Activated CD8-positive, alpha-beta T cell treated with anti-CD3 and anti-CD28 coated beads, Interleukin-2, amount 10 ng/mL, durations not matched to agents 7 days and 5 days (primary cell): ENCODE results near the gene ALDH1L1. TPM values are rescaled to one million over a fixed set of nuclear protein-coding genes. Genes with fewer than 3 reads are reported as not detected.

Experiments
- ATAC-seq: fragments of 150-1000 bp; cut with Tn5 transposase; one replicate; pipeline ENCODE4 v1.10.0; 2021; ENCODE audit warnings: moderate library complexity
- CTCF ChIA-PET: fragments of 350-600 bp; sonication (Branson Sonifier 250); formaldehyde crosslinking; loops from one replicate; lab custom pipeline; 2021; ENCODE audit warnings: antibody characterized with exemption; lab: Charles Lee
- POLR2A ChIA-PET: fragments of 350-600 bp; sonication (Branson Sonifier 250); formaldehyde crosslinking; loops from one replicate; lab custom pipeline; 2021; ENCODE audit warnings: antibody characterized with exemption; lab: Charles Lee
- DNase-seq: peaks from one replicate; pipeline ENCODE4 v3.0.0-alpha.2; 2020
- H3K27ac Mint-ChIP-seq: one replicate; pipeline ENCODE4 v1.8.0; 2021; ENCODE audit warnings: mild to moderate bottlenecking, mixed read lengths
- H3K27me3 Mint-ChIP-seq: one replicate; pipeline ENCODE4 v1.8.0; 2021; ENCODE audit warnings: low read depth, mixed read lengths
- H3K36me3 Mint-ChIP-seq: one replicate; pipeline ENCODE4 v1.8.0; 2021; ENCODE audit warnings: low read depth, mixed read lengths
- H3K4me1 Mint-ChIP-seq: one replicate; pipeline ENCODE4 v1.8.0; 2021; ENCODE audit warnings: low read depth, mixed read lengths
- H3K4me3 Mint-ChIP-seq: one replicate; pipeline ENCODE4 v1.8.0; 2021; ENCODE audit warnings: mild to moderate bottlenecking, mixed read lengths
- H3K9me3 Mint-ChIP-seq: one replicate; pipeline ENCODE4 v1.8.0; 2022; ENCODE audit warnings: mixed read lengths; ENCODE audit not compliant: insufficient read depth
- total RNA-seq, 2 experiments: library from RNA; stranded (reverse); gene quantifications; one replicate each; pipeline ENCODE4 v1.2.3, GENCODE V29; 2021

The ALDH1L1 gene
- total RNA-seq, 2 experiments from 2014 or later = not detected

DNA sequence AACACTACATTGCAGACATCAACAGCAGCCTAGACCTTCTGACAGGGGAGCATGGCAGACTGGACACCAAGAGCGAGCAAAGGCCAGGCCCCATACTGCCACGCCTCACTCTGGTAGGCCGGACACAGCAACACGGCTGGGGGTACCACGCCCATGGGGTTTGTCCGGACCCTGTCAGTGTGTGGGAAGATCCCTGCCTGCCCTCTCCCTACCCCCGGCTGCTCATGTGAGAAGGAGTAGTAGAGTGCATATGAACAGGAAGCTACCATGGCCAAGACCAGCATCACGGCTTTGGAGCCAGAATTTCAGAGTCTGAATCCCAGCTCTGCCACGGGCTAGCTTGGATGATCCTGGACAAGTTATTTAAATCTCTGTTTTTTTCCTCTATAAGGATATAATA, 27.9 kb downstream of the ALDH1L1 start:
- no peaks in the 10 kb centered on the region for H3K9me3 Mint-ChIP-seq
- ChIA-PET POLR2A (no interaction called here), CTCF (no interaction called here)
- no peaks in the 10 kb centered on the region for H3K4me1 Mint-ChIP-seq
- DNase-seq (no peak), ATAC-seq (no peak)
- no peaks in the 10 kb centered on the region for H3K36me3 Mint-ChIP-seq
- no peak overlapping the region for H3K27ac Mint-ChIP-seq
- H3K4me3 Mint-ChIP-seq = no peak overlapping the region
- no peaks in the 10 kb centered on the region for H3K27me3 Mint-ChIP-seq

DNA sequence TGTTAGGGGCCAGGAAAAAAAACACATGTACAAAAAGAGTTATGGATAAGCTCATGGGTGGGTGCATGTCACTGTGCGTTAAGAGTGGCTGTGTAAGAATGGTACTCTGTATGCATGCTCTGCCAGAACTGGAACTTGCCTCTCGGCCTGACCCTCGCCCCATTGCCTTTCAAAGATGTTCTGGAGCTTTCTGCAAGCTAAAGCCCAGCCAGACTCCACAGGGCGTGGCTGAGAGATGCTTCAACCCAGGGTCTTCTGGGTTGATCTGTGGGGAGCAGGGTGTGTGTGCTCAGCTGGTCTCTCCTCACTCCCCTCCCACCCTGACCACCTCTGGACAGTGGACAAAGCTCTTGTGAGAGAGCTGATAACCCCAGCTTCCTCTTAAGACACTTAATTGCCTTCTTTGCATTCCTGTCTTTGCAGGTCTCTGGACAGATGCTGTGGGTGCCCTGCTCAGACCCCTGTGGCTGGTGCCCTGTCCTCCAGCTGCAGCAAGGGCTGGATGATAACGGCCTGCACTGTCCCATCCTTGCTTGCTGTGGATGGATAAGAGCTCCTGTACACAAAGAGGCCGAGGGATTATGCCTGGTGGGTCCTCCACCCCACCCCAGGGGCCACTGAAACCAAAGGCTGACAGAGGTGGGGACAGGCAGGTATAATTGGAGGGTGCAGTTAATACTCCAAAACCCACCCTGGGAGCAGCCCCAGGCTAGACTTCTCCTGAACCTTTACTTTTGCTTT, 28.7 kb downstream of the ALDH1L1 start:
- Mint-ChIP-seq H3K4me1 (no peaks in the 10 kb centered on the region), H3K36me3 (no peaks in the 10 kb centered on the region), H3K27ac (no peak overlapping the region), H3K27me3 (no peaks in the 10 kb centered on the region), H3K4me3 (no peak overlapping the region), H3K9me3 (no peaks in the 10 kb centered on the region)
- ChIA-PET POLR2A (interaction anchor here (0.7 kb wide), 1 partner anchor 74 kb away, joined by 3 read pairs; no protein-coding TSS in a partner anchor), CTCF (no interaction called here)
- DNase-seq (no peak), ATAC-seq (no peak)

DNA sequence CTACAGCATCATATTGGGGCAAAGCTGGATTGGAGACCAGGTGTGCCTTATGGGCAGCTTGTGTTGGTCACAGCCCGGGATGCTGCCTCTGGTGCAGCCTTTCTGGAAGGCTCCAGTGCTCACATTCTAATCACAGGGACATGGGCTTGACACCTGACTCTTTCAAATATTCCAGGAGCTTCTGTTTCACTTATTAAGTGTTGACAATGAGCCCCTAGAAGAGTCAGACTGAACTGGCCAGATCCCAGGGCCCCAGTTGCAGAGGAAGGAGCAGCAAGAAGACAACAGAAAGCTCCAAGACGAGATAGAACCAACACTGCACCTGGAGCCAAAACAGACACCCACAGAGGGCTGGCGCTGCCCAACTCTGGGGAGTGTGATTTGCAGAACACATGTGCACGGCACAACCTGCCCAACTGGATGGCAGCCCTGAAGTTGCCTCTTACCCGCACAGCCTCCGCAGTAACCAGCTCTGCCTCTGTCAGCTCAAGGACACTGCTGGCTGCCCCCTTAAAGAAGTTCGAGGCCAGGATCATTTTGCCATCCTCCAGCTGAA, 30.3 kb downstream of the ALDH1L1 start:
- Mint-ChIP-seq H3K9me3 (no peaks in the 10 kb centered on the region), H3K4me1 (no peaks in the 10 kb centered on the region), H3K4me3 (no peak overlapping the region), H3K27me3 (no peaks in the 10 kb centered on the region), H3K27ac (no peak overlapping the region), H3K36me3 (no peaks in the 10 kb centered on the region)
- ChIA-PET CTCF (no interaction called here), POLR2A (no interaction called here)
- DNase-seq (peak; percentile 6), ATAC-seq (no peak)

DNA sequence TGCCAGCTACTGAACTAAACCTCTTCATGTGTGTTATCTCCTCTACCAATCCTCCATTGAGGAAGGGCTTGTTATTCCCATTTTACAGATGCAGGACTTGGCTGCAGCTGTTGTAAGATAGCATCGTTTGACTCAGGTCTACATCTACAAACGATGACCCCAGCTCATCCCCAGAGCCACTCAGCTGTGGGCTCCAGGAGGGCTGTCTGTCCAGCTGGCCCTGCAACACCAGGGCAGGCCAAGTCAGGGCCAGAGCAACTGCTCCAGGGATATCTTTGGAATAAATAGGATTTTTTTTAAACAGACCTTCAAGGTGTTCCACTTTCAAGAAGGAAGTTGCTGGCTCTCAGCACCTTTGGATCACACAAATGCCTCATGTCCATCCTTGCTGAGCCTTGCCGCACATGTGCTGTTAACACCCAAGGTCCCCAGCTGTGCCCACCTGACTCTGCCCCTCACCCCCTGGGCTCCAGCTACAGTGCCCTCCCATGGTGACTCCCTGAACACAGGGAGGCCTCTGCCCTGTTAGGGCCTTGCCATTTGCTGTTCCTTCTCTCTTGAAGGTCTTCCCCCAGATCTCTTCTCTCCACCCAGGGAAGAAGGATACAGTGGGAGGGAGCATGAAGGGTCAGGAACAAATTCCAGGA, 31.0 kb downstream of the ALDH1L1 start:
- peak; percentile 12 for DNase-seq
- Mint-ChIP-seq H3K9me3 (no peaks in the 10 kb centered on the region), H3K27ac (no peak overlapping the region), H3K27me3 (no peaks in the 10 kb centered on the region), H3K4me3 (no peak overlapping the region), H3K36me3 (no peaks in the 10 kb centered on the region), H3K4me1 (no peaks in the 10 kb centered on the region)
- ChIA-PET CTCF (no interaction called here), POLR2A (no interaction called here)
- no peak for ATAC-seq

DNA sequence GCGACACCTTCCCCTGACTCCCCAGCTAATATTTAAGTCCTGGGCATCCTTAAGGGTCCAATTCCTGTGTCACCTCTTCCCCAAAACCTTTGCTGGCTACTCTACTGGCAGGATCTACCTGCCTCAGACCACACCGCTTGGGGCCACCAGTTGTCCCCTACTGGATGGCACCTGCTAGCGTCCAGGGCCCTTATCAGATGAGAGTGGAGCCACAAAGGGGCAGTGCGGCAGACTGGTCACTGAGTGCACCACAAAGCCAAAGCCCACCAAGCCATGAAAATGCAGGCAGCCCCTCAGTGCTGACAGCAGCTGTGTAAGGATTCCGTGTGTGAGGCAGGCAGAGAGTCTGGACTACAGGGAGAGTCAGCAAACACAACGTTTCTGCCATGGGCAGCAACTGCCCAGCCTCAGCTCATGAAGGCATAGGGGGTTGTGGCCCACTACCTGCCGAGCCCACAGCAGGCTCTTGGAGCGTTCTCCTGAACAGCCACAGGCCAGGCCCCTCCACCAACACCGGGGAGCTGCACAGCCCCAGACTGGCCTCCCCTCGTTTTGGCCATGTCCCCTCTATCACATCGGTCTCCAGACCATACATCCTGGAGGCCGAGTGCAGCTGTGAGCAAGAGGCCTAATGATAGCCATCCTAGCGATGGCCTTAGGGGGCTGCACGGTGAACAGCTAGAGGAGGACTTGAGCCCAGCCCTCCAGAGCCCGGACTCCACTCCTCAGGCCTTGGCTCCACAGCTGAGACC, 32.3 kb downstream of the ALDH1L1 start:
- Mint-ChIP-seq H3K4me1 (no peaks in the 10 kb centered on the region), H3K27me3 (peaks cover 2% of the 10 kb centered on the region), H3K27ac (no peak overlapping the region), H3K9me3 (no peaks in the 10 kb centered on the region), H3K4me3 (no peak overlapping the region), H3K36me3 (no peaks in the 10 kb centered on the region)
- ChIA-PET CTCF (interaction anchor here (1.3 kb wide), 1 partner anchor 14 kb away, joined by 3 read pairs; no protein-coding TSS in a partner anchor), POLR2A (no interaction called here)
- ATAC-seq = no peak
- peak; percentile 4 for DNase-seq

DNA sequence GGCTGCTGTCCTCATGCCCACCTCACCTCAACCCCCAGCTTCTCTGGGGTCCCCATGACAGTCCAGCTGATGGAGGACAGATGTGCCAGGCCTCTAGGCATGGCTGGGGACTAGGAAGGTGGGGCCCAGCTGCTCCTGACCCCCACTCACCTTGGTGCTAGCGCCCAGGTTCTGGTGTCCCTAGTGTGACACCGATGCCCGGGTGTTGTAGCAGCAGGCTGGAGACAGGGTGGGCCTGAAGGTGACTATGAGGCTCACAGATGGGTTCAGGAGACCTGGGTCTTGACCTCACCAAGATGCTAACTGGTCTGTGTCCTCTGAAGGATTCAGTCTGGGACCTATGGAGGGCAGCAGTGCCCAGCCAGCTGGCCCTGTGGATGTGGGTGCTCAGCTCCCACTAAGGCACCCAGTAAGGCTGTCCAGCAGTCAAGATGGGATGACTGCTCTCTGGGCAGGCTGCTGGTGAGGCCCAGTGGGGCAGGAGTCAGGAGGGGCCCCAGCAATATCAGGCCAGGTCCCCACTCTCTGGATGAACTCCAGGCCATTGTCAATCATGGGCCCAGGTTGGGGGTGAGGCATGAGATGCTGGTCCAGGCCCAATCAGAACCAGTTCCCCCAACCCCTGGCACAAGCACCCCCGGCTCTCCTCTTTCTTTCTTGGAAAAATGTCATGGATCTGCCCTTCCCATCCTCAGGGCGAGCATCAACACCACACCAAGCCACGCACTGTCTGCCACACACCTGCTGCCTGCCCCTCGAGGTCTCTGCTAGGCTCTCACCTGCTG, 33.0 kb downstream of the ALDH1L1 start:
- peak; percentile 7 for DNase-seq

DNA sequence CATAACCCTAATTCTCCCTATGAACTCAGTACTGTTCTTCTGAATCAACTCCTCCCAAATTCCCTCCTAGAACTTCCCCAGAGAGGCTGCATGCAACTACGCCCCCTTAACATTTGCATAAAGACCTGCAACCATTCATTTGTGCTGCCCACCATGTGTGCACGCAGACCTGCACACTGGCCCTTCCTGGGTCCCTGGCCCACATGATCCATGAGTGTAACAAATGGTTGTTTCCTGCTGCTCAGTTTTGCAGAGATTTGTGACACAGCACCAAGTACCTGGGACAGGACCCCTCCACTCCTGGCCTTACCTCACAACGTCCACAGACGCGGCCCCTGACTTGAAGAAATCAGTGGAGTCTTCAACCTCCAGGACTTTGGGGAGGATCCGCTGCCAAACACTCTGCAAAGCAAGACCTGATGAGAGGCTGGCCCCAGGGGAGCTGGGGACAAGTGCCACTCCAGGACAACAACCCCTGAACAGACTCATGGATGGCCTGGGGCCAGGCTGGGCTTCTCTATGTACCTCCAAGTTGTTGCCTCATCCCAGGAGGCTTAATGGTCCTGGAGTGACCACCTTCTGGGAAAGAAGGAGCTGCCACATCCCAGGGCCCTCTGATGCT, 33.8 kb downstream of the ALDH1L1 start:
- no peaks in the 10 kb centered on the region for H3K9me3 Mint-ChIP-seq
- POLR2A ChIA-PET = no interaction called here
- ATAC-seq = no peak
- H3K27ac Mint-ChIP-seq = no peak overlapping the region
- no peaks in the 10 kb centered on the region for H3K36me3 Mint-ChIP-seq
- DNase-seq = peak; percentile 14
- no peak overlapping the region for H3K4me3 Mint-ChIP-seq
- H3K27me3 Mint-ChIP-seq = peaks cover 9% of the 10 kb centered on the region
- CTCF ChIA-PET = no interaction called here
- H3K4me1 Mint-ChIP-seq = no peaks in the 10 kb centered on the region

More for the DNA sequence above, 33.0 kb downstream of the ALDH1L1 start:
- ATAC-seq = no peak
- no peaks in the 10 kb centered on the region for H3K36me3 Mint-ChIP-seq
- H3K4me3 Mint-ChIP-seq = no peak overlapping the region
- no peak overlapping the region for H3K27ac Mint-ChIP-seq
- CTCF ChIA-PET = no interaction called here
- no peaks in the 10 kb centered on the region for H3K4me1 Mint-ChIP-seq
- peaks cover 6% of the 10 kb centered on the region for H3K27me3 Mint-ChIP-seq
- POLR2A ChIA-PET = no interaction called here
- no peaks in the 10 kb centered on the region for H3K9me3 Mint-ChIP-seq

DNA sequence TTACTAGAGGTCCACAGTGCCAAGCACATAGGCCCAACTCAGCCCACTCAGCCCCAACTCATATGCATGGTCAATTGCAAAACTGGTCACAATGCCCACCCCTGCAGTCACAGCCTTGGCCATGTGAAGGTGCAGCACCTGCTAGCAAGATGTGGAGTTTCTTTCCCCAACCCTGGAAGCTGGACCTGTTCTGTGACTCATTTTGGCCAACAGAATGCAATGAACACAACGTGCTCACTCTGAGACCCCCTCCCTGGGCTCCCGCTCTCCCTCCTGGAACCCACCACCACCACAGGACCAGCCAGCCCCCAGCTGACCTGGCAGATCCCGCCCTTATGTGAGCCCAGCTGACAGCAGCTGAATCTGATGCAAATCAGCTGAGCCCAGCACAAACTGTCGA, 34.4 kb downstream of the ALDH1L1 start:
- ATAC-seq (no peak), DNase-seq (peak; percentile 9)
- Mint-ChIP-seq H3K27ac (no peak overlapping the region), H3K36me3 (no peaks in the 10 kb centered on the region), H3K9me3 (no peaks in the 10 kb centered on the region), H3K4me3 (no peak overlapping the region), H3K27me3 (peaks cover 13% of the 10 kb centered on the region), H3K4me1 (no peaks in the 10 kb centered on the region)
- ChIA-PET POLR2A (no interaction called here), CTCF (no interaction called here)

DNA sequence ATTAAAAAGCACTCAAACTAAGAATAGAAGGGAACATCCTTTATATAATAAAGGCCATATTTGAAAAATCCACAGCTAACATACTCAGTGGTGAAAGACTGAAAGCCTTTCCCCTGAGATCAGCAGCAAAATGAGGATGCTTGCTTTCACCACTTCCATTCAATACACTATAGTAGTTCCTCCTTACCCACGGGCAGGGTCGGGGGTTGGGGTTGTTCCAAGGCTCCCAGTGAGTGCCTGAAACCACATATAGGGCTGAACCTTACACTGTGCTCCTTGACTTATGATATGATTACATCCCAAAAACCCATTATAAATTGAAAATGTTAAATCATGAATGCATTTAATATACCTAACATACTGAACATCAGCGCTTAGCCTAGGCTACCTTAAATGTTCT, 37.7 kb downstream of the ALDH1L1 start:
- peaks cover 26% of the 10 kb centered on the region for H3K27me3 Mint-ChIP-seq
- POLR2A ChIA-PET = no interaction called here
- H3K9me3 Mint-ChIP-seq = no peaks in the 10 kb centered on the region
- DNase-seq (peak; percentile 5), ATAC-seq (no peak)
- no peaks in the 10 kb centered on the region for H3K36me3 Mint-ChIP-seq
- H3K4me1 Mint-ChIP-seq = no peaks in the 10 kb centered on the region
- no peak overlapping the region for H3K4me3 Mint-ChIP-seq
- H3K27ac Mint-ChIP-seq = no peak overlapping the region
- CTCF ChIA-PET = no interaction called here

DNA sequence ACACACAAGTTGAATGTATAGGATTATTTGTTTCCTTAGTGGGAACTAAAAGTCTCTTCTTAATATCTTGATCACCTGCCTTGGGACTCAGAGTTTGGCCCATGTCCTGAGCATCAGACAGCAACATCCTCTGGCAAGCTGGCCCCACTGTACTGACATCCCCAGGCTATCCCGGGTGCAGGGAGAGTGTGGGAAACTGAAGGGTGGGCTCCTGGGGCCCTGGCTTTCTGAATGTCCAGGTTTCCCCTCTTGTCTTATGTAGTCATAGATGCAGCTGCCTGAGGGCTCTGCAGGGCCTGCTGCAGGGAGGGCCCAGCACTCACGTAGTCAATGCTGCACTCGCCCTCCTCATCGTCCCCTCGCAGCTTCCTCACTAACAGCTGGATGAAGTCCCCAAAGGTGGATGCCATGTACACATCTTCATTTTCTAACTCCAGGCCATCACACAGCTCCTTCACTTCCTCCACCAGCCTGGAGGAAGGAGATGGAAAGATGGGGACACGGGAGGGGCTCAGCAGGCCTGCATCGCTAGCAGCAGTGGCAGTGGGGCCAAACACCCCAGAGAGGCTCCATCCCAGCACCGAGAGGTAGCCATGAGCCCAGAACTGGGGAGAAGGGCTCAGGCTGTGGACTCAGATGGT, 42.8 kb downstream of the ALDH1L1 start:
- H3K27me3 Mint-ChIP-seq = peaks cover 22% of the 10 kb centered on the region
- no peaks in the 10 kb centered on the region for H3K9me3 Mint-ChIP-seq
- H3K36me3 Mint-ChIP-seq = no peaks in the 10 kb centered on the region
- H3K27ac Mint-ChIP-seq = no peak overlapping the region
- no peak overlapping the region for H3K4me3 Mint-ChIP-seq
- CTCF ChIA-PET = no interaction called here
- POLR2A ChIA-PET = no interaction called here
- H3K4me1 Mint-ChIP-seq = no peaks in the 10 kb centered on the region
- ATAC-seq (no peak), DNase-seq (no peak)
